Fibroblast of the aortic adventitia (primary cell): ENCODE measurements around the gene ASCL1. TPM values are rescaled to one million over a fixed set of nuclear protein-coding genes. Genes with fewer than 3 reads are reported as not detected.

Experiments used
- DNase-seq: peaks from one replicate; pipeline ENCODE4 v3.0.0-alpha.2; 2010; ENCODE audit warnings: low read depth
- H3K4me3 ChIP-seq: 2 replicates; pipeline ENCODE4 v1.5.1; 2011; ENCODE audit warnings: low read depth, mild to moderate bottlenecking, control low read depth, low read length, moderate library complexity
- total RNA-seq: library from RNA; depleted of rRNA; stranded (reverse); fragments of >200 nt; gene quantifications from 2 replicates; pipeline ENCODE4 v1.2.3, GENCODE V29; 2012; ENCODE audit warnings: low replicate concordance
- TF ChIP-seq, protein P1 (sequence below): IDR thresholded peaks from 2 replicates; pipeline ENCODE4 v1.5.1; 2011; ENCODE audit warnings: mild to moderate bottlenecking, low read length, control low read depth, inconsistent platforms; ENCODE audit not compliant: insufficient read depth

ASCL1 gene
- total RNA-seq, 1 donor = not detected

DNA sequence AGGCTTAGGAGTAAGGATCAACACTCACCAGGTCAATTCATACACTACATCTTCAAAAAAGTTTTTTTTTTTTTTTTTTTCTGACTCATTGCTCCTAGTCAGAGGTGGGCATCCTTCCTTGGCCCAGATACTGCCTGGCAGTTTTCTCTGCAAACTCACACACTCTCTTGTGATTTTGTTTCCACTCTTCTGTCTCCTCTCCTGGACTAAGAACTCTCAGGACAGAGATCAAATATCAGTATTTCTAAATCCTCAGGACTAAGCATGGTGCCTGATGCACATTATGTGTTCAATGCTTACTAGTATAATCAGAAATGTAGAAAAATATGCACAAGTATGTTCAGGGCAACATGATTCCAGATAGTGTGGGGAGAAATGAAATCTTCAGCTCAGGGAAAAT, 30.3 kb upstream of the ASCL1 start:
- no peak for DNase-seq
- TF ChIP-seq, protein P1, sequence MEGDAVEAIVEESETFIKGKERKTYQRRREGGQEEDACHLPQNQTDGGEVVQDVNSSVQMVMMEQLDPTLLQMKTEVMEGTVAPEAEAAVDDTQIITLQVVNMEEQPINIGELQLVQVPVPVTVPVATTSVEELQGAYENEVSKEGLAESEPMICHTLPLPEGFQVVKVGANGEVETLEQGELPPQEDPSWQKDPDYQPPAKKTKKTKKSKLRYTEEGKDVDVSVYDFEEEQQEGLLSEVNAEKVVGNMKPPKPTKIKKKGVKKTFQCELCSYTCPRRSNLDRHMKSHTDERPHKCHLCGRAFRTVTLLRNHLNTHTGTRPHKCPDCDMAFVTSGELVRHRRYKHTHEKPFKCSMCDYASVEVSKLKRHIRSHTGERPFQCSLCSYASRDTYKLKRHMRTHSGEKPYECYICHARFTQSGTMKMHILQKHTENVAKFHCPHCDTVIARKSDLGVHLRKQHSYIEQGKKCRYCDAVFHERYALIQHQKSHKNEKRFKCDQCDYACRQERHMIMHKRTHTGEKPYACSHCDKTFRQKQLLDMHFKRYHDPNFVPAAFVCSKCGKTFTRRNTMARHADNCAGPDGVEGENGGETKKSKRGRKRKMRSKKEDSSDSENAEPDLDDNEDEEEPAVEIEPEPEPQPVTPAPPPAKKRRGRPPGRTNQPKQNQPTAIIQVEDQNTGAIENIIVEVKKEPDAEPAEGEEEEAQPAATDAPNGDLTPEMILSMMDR = no peak
- H3K4me3 ChIP-seq = no peak overlapping the region

DNA sequence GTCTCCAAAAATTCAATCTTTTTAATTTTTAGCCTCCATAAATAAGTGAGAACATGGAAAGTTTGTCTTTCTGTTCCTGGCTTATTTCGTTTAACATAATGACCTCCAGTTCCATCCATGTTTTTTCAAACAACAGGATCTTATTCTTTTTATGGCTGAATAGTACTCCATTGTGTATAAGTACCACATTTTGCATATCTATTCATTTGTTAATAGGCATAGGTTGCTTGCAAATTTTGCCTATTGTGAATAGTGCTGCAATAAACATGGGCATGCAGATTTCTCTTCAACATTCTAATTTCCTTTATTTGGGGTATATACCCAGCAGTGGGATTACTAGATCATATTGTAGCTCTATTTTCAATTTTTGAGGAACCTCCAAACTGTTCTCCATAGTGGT, 24.3 kb upstream of the ASCL1 start:
- TF ChIP-seq, protein P1 = no peak
- no peak overlapping the region for H3K4me3 ChIP-seq

GRCh38 chr12:102939059-102939458, 18.4 kb upstream of the ASCL1 start:
- DNase-seq = no peak
- TF ChIP-seq, protein P1 = no peak
- no peak overlapping the region for H3K4me3 ChIP-seq

More for the DNA sequence above, 24.3 kb upstream of the ASCL1 start:
- no peak for DNase-seq

DNA sequence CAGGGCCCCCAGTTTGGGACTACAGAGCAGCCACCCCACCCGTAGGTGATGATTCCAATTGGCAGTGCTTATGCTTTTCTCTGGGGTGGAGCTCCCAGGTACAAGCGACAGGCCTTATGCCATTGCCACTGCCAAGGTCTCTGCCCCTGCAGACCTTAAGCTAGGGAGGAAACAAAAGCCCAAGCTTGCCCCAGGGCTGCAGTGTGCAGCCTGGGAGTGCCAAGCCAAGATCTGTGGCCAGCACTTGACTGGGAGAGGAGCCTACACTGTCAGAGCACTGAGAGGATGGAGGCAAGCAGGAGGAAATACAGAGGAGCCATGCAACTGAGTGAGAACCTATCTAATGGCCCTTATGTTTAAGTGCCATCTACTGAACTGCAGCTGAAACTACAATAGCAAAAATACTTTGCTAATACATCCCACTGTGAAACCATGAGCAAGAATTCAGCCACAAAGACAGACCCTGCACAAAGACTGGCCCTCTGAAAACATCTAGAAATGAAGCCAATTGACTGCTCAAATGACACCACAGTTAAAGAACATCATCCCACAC, 17.7 kb upstream of the ASCL1 start:
- TF ChIP-seq, protein P1 = no peak
- no peak overlapping the region for H3K4me3 ChIP-seq
- no peak for DNase-seq

DNA sequence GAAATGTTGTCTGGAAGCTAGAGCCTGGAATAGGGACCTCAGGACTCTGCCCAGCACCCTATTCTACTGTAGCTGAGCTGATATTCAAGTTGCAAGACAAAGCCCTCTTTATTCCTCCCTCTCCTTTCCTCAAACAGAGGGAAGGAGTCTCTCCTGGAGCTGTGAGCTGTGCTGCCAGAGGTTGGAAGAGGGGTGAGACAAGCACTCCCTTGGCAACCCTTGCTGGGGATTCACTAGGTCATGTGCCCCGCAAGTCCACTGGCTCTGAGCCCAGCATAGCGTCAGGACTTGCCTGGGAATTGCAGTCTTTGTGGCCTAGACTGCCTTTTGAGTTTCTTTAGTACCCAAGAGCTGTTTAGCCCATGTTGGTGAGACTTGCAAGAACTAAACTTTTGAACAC, 11.4 kb upstream of the ASCL1 start:
- DNase-seq = no peak
- TF ChIP-seq, protein P1 = no peak
- no peak overlapping the region for H3K4me3 ChIP-seq

DNA sequence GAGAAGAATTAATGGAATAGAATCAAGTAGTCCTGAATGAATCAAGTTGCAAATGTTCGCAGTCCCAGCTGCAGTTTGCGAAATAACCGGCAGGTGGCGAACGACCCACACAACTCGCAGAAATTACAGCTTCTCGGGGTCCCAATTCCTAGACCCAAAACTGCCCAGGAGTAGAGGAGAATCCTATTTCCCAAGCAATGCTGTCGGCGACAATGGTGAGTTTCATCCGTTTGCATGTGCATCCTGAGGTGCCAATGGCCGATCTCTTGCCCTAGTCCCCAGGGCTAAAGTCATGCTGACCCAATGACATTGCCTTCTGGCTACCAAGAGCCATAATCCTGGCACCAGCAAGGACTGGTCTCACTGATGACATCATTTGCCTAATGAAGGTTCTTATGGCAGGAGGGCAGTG, 8.5 kb upstream of the ASCL1 start:
- H3K4me3 ChIP-seq = no peak overlapping the region
- peak; percentile 52 for DNase-seq
- TF ChIP-seq, protein P1 = peak; percentile 85
